Thyroid gland (tissue), 4 donors: ENCODE results near the gene DLGAP1.

ENCODE experiments used
- CTCF ChIP-seq, 6 experiments: fragments of 200-600 bp in 3 of 6; fragments of 450-650 bp in 3 of 6; sonication (generic) in 3 of 6; IDR thresholded peaks; one replicate each; pipeline ENCODE4 v1.5.1; 2016 to 2019; ENCODE audit warnings: antibody characterized with exemption in 6 of 6, mild to moderate bottlenecking in 2 of 6, inconsistent platforms in 1 of 6, moderate library complexity in 1 of 6
- POLR2A ChIP-seq, 2 donors: fragments of 450-650 bp; IDR thresholded peaks; one replicate each; pipeline ENCODE4 v1.6.1; 2017; ENCODE audit warnings: antibody characterized with exemption in 2 of 2, mild to moderate bottlenecking in 2 of 2, moderate library complexity in 1 of 2

DNA sequence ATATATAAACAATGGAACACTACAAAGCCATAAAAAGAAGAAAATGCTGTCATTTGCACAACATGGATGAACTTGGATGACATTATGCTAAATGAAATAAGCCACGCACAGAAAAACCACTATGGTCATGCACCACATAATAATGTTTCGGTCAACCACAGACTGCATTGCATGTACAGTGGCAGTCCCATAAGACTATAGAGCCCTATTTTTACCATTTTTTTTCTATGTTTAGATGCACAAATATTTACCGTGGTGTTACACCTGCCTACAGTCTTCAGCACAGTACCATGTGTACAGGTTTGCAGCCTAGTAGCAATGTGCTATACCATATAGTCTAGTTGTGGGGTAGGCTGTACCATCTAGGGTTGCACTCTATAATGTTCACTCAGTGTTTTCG lies 476.1 kb downstream of the DLGAP1 start:
- TF ChIP-seq CTCF (IDR thresholded peaks at IDR 0.05) (no peak), POLR2A (IDR thresholded peaks at IDR 0.05) (no peak)
